Ureter (tissue), 1 donor: ENCODE results near the gene RGS12. TPM values are rescaled to one million over a fixed set of nuclear protein-coding genes. Genes with fewer than 3 reads are reported as not detected.
A peak's percentile ranks its signal among the peaks of the same experiment; 100 is the strongest.
"Not testable (repeated sequence)": the region's sequence is repeated elsewhere in the genome, so short reads cannot be mapped to it uniquely, and the experiment has no call there.

Experiments
- DNase-seq: peaks from one replicate; pipeline ENCODE4 v3.0.0-alpha.2; 2020; ENCODE audit warnings: low spot score
- total RNA-seq: library from RNA; stranded (reverse); gene quantifications from one replicate; pipeline ENCODE4 v1.2.4, GENCODE V29; 2023
- donor health status: DM: yes; HTN: yes; CAD: no.

The RGS12 gene
- total RNA-seq, 1 donor from 2014 or later, result 50.8 TPM

DNA sequence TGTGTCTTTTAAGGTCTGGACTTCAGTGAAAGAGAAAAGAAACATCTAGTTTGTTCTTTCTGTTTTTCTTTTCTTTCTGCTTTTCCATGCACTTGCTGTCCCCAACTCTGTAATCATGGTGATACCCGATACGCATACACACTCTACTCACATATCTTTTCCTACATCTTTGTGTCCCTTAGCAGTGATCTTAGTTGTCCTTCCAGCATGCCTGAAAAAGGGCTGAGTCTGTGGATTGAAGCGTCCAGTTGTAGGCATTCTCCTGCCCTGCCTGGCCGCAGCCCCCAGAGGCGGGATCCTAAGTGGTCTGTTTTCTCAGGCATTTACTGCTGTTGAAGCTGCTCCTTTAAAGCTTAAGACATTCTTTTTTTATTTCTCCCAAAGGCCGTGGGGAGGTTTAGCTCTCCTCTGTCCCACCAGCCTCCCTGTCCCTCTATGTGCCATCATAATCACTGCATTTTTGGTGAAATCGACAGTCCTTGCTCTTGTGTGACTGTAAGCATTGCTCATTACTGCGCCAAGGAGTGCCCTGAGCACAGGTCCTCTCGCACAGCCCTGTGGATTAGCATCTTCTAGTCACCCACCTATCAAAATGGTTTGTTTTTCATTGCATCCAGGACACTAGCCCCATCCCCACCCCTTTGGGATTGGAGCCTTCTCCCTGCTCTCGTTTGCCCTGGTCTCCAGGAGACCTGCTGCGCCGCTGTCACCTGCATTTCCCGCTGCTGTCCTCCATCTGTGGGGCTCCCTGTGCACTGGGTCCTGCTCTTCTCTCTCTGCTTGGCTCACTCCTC is 4.4 kb downstream of the RGS12 start:
- DNase-seq, result peak; percentile 27

DNA sequence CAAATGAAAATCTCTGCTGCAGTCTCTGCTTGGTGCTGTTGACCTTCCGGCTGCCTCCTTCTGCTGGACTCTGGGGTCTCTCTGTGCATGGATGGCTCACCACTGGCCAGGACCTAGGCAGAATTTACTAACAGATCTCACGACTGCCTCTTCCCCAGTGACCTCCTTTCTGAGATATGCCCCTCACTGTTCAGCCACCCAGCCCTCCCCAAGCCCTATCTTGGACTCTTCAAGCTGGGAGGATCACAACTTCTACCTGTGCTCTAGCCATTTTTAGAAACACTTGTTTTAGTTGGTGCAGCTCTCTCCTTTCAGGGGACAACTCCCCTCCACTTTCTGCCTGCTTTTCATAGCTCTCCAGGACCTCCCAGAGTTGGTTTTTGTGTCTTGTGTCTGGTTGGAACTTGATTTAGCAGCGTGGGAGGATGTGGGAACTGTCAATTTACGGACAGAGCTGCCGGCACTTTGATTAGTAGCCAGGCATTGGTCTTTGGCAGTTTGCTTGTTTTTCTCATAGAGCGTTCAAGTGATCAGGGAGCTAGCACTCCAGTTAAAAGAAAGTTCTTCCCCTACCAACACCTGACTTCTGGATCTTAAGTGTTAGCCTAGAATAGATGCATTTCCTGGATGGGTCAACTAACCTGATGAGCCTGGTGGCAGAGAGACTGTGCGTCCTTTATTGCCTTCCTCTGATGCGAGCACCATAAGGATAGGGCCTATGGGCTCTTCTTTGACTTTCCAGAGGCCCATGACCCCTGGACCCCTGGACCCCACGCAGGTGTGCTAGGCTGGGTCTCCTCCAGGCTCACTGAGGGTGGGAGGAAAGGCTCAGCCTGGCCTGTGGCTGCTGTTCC is 6.5 kb downstream of the RGS12 start:
- DNase-seq, result peak; percentile 14

DNA sequence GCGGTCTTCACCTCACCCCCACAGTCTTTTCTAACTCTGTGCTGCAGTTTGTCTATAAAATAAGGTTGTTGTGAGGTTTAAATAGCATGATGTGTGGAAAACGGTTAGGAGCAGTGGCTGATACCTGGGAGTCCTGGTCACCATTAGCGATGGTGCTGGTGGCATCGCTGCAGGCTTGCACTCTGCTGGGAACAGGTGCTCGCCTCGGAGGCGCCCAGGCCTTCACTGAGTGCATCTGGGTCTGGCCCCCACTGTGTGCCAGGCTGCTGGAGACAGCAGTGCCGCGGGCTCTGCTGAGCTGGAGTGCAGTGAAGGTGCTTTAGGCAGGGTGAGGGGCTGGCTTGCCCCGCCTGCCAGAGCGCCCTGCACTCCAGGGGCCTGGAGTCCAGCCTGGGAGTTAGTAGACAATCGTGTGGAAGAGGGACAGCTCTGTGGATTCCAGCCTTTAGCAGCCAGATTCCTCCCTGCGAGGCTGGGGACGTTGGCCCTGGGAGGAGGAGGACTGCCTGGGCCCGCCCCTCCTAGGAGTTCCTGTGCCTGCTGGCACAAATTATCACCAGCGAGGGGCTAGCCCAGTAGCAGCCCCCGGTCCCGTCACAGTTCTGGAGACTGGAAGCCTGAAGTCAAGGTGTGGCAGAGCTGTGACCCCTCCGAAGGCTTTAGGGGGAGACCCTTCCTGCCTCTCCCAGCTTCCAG is 7.3 kb downstream of the RGS12 start:
- no peak for DNase-seq

DNA sequence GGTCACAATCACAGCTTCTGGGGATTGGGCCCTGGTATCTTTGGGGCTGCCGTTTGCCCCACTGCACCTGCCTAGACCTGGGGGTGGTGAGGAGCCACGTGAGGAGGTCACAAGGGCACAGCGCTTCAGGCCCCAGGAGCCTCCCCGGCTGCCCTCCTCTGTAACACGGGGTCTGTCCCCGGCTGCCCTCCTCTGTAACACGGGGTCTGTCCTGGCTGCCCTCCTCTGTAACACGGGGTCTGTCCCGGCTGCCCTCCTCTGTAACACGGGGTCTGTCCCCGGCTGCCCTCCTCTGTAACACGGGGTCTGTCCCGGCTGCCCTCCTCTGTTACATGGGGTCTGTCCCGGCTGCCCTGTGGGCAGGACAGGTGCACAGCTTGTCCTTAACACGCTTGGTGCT is 8.1 kb downstream of the RGS12 start:
- DNase-seq, result not testable (repeated sequence)

DNA sequence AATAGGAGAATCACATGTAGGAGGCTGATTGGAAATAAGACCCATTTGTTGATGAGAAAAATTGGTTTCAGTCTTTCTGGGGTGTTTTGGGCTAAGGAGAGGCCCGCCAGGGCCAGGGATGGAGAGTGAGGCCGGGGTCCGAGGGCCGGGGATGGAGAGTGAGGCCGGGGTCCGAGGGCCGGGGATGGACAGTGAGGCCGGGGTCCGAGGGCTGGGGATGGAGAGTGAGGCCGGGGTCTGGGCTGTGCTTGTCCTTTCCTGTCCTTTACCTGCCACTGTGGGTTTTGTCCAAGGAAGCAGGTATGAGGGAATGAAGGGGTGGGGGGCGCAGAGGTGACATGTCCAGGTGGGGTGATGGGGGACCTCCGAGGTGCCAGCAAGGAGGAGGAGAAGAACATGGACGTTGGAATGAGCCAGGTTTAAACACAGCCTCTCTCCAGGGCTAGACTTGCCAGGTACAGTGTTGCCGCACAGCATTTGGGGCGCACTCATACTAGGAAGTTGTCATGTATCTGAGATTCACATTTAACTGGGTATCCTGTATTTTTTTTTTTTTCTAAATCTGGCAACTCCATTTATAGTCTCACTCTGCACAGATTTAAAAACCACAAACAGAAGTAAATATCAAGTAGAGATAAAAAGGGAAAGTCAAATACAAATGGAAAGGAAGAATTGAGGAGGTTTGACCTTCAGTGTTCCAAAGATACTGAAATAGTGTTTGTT is 8.8 kb downstream of the RGS12 start:
- DNase-seq, result no peak

DNA sequence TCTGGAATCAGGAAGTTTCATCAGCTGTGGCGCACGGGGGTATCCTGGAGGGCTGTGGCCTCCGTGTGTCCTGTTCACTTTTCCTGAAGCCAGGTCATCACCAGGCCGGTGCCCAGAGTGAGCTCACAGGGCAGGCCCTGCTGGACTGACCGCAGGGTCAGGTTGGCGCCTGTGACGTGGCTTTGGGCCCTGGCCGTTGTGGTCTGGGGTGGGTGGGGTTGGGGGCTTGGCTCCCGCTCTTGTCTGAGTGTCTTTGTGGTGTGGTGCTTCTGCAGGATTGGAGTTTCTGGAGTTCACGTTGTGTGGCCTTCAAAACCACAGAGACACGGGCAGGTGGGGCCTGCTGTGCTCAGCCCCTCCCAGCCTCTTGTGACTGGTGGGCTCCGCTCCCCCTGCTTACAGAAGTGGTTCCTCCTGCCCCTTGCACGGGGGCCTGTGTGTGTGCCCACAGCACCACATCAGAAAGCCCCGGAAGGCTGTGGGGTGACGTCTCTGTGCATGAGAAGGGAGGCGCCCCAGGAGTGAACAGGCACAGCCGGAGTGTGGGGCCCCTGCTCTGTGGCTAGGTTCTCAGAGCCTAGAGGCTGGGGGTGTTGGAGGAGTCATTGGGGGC is 9.5 kb downstream of the RGS12 start:
- DNase-seq, result peak; percentile 42

DNA sequence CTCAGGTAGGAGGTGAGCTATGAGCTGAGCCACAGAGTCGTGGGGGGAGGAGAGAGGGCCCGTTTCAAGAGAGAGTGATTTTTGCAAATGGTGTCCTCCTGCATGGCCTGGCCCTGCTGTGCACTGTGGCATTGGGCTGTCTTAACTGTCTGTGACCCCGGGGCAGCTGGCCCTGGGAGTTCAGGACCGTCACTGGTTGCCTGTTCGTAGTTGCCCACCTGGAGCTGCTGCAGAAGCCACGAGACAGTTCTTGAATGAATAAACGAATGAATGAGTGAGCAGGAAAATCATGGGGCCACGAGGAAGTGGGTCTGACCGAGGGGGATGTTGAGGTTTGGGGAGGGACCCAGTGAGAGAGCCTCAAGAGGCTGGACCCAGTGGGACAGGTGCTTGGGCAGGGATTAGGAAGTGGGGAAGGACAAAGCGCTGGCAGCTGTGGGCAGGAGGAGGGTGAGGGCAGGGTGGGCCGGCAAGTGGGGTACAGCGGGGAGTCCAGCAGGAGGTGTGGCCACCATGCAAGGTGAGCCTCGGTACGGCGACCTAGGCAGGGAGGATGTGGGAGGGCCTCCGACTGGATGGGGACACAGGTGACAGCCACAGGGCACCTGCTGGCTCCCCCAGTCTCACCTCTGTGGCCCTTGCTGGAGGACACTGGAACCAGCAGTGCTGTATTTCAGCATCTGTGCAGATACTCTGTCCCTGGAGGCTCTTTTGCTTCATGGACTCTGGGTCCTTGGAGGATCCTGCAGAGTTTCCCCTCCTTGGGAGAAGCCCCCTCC is 10.2 kb downstream of the RGS12 start:
- DNase-seq, result peak; percentile 40

DNA sequence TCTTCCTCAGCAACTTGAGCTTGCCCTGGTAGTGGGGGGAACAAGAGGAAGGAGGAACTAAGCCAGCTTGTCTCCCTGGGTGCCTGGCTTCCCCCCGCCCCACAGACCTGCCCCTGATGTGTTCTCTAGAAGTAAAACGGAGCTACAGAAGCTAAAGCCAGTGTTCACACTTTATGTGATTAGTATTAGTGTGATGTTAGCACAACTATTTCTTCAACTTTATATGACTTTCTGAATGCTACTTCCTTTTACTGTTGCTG is 10.7 kb downstream of the RGS12 start:
- peak; percentile 18 for DNase-seq

DNA sequence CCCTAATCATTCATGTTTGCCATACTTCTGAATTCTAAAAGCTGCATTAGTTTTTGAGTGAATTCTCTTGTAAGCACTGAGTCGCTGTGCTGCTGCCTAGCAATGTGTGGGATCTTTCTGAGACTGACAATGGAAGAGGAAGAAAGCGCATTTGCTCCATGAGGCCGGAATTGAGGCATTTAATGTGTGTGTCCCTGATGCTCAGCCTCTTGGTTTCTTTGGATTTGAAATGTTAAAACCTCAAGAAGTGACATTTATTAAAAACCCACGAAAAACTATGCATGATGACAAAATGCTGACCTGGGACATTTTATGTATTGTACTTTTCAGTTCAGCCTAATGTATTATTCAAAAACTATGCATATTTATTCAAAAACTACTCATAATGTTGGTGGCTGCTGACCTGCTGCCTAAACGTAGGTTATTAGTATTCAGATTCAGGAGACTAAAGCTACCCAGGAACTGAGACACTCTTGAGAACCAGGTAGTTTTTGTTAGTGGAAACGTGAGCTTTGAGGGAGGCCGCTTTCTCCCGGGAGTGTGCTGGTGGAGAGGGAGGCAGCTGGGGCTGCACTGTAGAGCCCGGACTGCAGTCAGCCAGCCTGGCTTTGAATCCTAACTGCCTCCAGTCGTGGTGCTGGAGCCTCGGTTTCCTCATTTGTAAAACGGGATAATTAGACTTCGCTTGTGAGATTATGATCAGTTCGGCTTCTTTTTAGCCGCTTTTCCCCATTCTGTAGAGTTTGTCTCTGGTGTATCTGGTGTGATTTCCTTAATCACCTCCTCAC is 11.3 kb downstream of the RGS12 start:
- no peak for DNase-seq

DNA sequence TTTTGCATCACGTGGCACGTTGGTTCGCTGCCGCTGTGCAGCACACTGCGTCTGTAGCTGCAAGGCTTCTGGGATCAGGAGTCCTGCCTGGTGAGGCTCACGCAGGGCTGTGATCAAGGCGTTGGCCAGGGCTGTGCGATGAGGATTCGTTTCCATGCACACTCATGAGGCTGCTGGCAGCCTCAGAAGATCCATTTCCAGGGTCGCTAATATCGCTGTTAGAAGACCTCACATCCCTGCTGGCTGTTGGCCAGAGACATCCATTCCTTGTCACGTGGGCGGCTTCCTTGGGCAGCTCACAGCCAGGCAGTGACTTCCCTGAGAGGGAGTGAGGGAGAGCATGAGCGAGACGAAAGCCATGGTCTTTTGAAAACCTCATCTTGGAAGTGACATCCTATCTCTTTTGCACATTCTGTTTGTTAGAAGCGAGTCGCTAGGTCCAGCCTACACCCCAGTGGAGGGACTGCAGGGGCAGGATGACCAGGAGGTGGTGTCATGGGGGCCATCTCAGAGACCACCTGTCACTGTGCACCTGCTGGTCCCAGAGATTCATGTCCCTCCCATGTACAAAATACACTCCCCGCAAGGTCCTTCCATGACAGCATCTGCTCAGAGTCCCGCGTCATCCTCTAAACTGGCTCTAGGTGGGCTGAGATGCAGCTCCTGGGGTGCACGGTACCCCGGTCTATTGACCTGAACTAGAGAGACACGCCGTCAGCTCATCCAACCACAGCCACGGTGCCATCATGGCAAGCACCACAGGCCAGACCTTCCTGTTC is 12.2 kb downstream of the RGS12 start:
- no peak for DNase-seq

DNA sequence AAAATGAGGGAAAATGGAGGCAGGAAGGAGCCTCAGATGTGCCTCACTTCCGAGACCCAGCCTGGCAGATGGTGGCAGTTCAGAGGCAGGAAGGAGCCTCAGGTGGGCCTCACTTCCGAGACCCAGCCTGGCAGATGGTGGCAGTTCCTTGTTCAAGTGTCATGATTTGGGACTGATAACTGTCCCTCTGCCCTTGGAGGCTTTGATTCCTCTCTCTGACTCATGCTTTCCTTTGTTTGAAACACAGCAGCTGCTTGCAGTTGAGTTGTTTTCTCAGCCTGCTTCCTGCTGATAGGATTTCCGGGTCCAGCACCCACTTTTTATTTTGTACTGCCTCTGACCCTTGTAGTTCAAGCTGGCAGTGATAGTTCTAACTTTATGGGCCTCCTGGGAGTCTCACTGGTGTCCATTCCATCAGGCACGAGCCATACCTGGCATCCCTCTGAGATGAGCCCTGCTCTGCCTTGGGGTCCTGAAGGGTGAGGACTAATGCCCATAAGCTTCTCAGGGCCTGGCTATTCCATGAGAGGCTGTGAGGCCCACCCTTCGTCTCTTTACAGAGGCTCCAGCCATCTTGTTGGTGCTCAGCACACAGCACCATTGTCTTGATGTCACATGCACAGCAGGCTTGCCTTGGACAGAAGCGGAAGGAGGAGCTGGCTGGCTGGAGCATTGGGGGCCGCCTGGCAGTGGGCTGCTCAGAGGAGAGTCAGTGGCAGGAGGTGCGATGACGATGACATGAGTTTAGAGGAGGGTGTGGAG is 13.0 kb downstream of the RGS12 start:
- DNase-seq, result no peak

DNA sequence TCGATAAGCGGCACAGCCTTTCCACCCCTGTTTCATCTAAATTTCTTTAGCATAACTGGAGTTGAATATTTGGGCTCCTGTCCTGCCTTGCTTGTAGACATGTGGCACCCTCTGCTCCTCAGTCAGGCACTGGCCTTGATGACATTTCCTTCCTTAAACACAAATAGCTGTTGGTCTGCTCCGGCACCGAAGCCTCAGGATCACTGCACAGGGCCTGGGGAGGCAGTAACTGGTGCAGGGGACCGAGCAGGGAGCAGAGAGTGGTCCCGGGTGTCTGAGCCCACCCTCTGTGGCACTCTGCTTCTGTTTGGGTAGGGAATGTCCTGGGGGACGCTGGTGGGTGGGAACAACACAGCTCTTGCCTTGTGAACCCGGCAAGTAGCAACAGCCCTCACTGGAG is 13.6 kb downstream of the RGS12 start:
- no peak for DNase-seq

DNA sequence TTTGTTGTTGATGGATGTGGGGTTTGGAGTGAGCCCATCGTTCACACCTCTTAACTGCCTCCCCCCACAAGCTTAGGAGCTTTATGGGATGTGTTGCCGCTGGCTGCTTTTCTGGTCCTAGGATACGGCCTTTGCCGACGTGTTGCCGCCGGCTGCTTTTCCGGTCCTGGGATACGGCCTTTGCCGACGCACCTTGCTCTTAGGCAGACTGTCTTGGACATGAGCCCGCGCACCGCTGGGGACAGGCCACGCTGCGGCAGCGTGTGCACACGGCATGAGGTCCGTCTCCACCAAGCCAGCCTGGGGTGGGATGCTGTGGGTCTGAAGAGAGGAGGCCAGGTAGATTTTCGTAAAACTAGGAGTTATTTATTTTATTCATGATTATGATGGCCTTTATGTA is 14.2 kb downstream of the RGS12 start:
- no peak for DNase-seq

DNA sequence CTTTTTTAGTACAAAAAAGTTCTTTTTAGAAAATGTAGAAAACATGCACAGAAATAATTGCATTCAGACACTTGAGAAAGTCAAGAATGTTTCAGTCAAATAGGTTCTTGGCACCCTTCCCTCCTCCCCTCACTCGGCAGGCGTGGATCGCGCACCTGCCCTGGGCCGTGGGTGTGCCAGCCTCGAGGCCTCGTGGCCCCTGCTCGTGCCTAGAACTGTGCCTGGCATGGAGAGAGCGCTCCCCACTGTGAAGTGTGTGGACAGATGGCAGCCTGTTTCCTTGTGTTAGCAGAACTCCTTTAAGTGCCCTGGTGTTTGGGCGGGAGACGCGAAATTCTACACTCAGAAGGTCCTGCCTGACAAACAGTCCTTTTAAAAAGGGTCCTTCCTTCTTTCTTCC is 14.7 kb downstream of the RGS12 start:
- no peak for DNase-seq

DNA sequence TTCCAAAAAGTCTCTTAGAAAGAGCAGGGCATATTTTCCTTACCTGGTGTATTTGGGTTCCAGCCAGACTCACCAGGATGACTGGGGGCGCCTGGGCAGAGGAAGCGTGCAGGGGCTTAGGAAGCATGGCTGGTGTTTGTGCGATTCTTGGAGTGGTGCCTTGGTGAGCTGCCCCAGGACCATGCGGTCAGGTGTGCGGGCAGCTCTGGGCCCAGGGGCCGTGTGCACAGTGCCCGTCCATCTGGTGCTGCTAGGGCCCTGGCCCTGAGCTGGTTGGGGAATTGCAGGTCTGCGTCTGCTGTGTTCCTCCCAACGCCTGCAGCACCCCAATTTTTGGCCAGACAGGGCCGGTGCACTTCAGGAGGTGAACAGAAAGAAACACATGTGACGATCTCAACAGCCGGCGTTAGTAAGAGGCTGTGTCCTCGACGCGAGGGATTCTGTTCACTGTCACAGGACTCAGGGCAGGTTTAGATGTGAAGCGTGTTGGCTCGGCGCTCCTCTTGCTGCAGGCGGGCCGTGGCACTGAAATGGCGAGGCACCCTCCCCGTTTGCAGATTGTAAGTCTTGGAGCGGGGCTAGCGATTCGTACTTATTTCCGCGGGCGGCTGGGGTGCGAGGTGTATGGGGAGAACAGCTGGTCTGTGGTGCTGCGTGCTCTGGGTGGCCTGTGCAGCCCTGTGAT is 15.2 kb downstream of the RGS12 start:
- no peak for DNase-seq

DNA sequence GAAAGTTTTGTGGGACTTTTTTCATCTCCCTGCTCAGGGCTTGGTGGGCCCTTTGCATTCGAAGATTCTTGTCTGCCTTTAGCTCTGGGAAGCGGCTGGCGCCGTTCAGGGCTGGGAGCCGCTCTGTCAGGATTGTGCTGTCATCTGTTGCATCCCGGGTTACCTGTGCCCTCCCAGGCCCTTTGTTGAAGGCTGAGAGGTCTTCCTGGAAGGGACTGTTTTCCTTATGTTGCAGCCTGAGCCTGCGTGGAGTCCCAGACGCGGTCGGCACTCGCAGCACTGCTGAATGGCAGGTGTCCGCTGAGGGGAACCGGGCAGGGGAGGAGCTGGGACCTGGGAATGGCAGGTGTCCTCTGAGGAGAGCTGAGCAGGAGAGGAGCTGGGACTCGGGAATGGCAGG is 15.9 kb downstream of the RGS12 start:
- no peak for DNase-seq

DNA sequence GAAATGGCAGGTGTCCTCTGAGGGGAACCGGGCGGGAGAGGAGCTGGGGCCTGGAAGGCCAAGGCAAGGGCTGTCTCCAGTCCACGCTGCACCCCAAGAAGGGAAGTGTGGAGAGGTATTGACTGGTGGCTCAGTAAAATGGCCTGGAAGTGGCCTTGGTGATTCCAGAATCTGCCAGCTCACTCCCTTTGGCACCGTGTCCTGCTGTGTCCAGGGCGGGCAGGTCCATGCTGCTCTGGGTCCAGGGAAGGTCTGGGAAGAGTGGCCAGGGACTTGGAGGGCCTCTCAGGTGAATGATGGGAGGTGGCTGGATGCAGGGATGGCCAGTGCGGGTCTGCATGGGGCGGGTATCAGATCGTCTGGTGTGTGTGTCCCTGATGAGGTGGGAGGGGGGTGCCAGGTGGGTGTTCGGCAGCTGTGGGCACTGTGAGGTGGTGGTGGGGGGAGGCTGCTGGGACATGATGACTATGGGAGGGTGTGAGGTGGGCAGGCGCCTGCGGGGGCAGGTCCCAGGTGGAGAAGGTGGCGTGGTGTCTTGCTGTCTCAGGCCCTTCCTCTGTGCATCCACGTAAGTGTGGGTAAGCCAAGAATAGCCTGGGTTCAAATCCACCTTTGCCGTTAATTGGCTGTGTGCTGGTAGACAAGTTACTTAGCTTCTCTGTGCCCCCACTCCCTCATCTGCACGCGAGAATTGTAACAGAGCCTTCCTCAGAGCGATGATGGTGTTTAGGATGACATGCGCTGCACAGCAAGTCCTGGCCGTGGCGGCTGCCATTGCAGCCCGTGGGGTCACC is 17.7 kb downstream of the RGS12 start:
- peak; percentile 40 for DNase-seq
